Measurements from ENCODE around the gene CACNA1B.
"Not testable (repeated sequence)": the region's sequence is repeated elsewhere in the genome, so short reads cannot be mapped to it uniquely, and the experiment has no call there.

The CACNA1B gene

DNA sequence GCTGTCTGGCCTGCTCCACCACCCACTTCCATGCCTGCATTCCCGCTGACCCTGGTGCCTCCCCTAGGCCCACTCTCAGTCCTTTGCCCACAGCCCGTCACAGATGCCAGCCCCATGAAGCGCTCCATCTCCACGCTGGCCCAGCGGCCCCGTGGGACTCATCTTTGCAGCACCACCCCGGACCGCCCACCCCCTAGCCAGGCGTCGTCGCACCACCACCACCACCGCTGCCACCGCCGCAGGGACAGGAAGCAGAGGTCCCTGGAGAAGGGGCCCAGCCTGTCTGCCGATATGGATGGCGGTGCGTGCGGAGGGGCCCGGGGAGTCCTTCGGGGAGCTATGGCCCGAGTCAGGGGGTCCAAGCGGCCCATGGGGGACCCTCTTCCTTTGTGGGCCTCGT is 242.5 kb downstream of the CACNA1B start:
- peaks cover 4% of the 10 kb centered on the region for H3K27me3 ChIP-seq (replicated peaks; ENCODE audit: control insufficient read depth, insufficient read depth, low read length, poor library complexity, severe bottlenecking)
- H3K4me3 ChIP-seq (ENCODE audit: insufficient read depth, low read depth, low read length, poor library complexity, severe bottlenecking): no peak overlapping the region
- DNase-seq: no peak
- no peaks in the 10 kb centered on the region for H3K4me1 ChIP-seq (ENCODE audit: control insufficient read depth, insufficient read depth, low read length, poor library complexity, severe bottlenecking)
- no peaks in the 10 kb centered on the region for H3K36me3 ChIP-seq (ENCODE audit: control insufficient read depth, insufficient read depth, low read length)
- H3K9me3 ChIP-seq (ENCODE audit: control insufficient read depth, low read length): no peaks in the 10 kb centered on the region
- H3K27ac ChIP-seq (ENCODE audit: insufficient read depth, low read length, poor library complexity, severe bottlenecking): no peak overlapping the region

GRCh38 chr9:138120511-138121437 is 243.2 kb downstream of the CACNA1B start:
- H3K27me3 ChIP-seq (replicated peaks; ENCODE audit: control insufficient read depth, insufficient read depth, low read length, poor library complexity, severe bottlenecking): peaks cover 4% of the 10 kb centered on the region
- H3K36me3 ChIP-seq (ENCODE audit: control insufficient read depth, insufficient read depth, low read length): no peaks in the 10 kb centered on the region
- no peak overlapping the region for H3K27ac ChIP-seq (ENCODE audit: insufficient read depth, low read length, poor library complexity, severe bottlenecking)
- no peaks in the 10 kb centered on the region for H3K9me3 ChIP-seq (ENCODE audit: control insufficient read depth, low read length)
- H3K4me1 ChIP-seq (ENCODE audit: control insufficient read depth, insufficient read depth, low read length, poor library complexity, severe bottlenecking): no peaks in the 10 kb centered on the region
- no peak for DNase-seq
- no peak overlapping the region for H3K4me3 ChIP-seq (ENCODE audit: insufficient read depth, low read depth, low read length, poor library complexity, severe bottlenecking)

GRCh38 chr9:138121438-138122050 is 244.0 kb downstream of the CACNA1B start:
- H3K27me3 ChIP-seq (replicated peaks; ENCODE audit: control insufficient read depth, insufficient read depth, low read length, poor library complexity, severe bottlenecking): peaks cover 4% of the 10 kb centered on the region
- H3K4me3 ChIP-seq (ENCODE audit: insufficient read depth, low read depth, low read length, poor library complexity, severe bottlenecking): no peak overlapping the region
- no peak overlapping the region for H3K27ac ChIP-seq (ENCODE audit: insufficient read depth, low read length, poor library complexity, severe bottlenecking)
- no peaks in the 10 kb centered on the region for H3K9me3 ChIP-seq (ENCODE audit: control insufficient read depth, low read length)
- DNase-seq: no peak
- no peaks in the 10 kb centered on the region for H3K4me1 ChIP-seq (ENCODE audit: control insufficient read depth, insufficient read depth, low read length, poor library complexity, severe bottlenecking)
- no peaks in the 10 kb centered on the region for H3K36me3 ChIP-seq (ENCODE audit: control insufficient read depth, insufficient read depth, low read length)

DNA sequence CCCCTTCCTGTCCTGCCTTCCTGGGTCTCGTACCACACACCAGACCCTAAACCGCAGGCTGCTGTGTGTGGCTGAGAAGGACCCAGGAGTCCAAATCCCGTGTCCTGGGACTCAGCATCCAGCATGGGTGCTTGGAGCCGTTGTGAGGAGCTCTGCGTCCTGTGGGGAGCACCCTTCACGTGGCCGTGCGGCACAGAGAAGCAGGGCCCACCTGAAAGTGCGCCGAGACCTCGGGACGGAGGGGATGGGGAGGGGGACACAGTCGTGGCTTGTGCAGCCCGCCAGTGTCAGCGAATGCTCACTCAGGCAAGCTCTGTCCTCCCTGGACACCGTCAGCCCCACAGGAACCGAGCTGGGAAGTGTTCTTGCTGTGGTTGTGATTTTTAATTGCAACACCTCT is 244.6 kb downstream of the CACNA1B start:
- Histone ChIP-seq H3K27me3 (replicated peaks; ENCODE audit: control insufficient read depth, insufficient read depth, low read length, poor library complexity, severe bottlenecking) (peaks cover 4% of the 10 kb centered on the region), H3K4me1 (ENCODE audit: control insufficient read depth, insufficient read depth, low read length, poor library complexity, severe bottlenecking) (no peaks in the 10 kb centered on the region), H3K36me3 (ENCODE audit: control insufficient read depth, insufficient read depth, low read length) (no peaks in the 10 kb centered on the region), H3K4me3 (ENCODE audit: insufficient read depth, low read depth, low read length, poor library complexity, severe bottlenecking) (no peak overlapping the region), H3K27ac (ENCODE audit: insufficient read depth, low read length, poor library complexity, severe bottlenecking) (no peak overlapping the region), H3K9me3 (ENCODE audit: control insufficient read depth, low read length) (no peaks in the 10 kb centered on the region)
- no peak for DNase-seq

- Histone ChIP-seq H3K4me1 (ENCODE audit: control insufficient read depth, insufficient read depth, low read length, poor library complexity, severe bottlenecking) (no peaks in the 10 kb centered on the region), H3K27ac (ENCODE audit: insufficient read depth, low read length, poor library complexity, severe bottlenecking) (no peak overlapping the region), H3K27me3 (replicated peaks; ENCODE audit: control insufficient read depth, insufficient read depth, low read length, poor library complexity, severe bottlenecking) (peaks cover 1% of the 10 kb centered on the region), H3K4me3 (ENCODE audit: insufficient read depth, low read depth, low read length, poor library complexity, severe bottlenecking) (no peak overlapping the region), H3K9me3 (ENCODE audit: control insufficient read depth, low read length) (no peaks in the 10 kb centered on the region), H3K36me3 (ENCODE audit: control insufficient read depth, insufficient read depth, low read length) (no peaks in the 10 kb centered on the region)
- no peak for DNase-seq
Measured at GRCh38 chr9:138122676-138123075, 245.1 kb downstream of the CACNA1B start.

GRCh38 chr9:138123086-138123485 is 245.5 kb downstream of the CACNA1B start:
- Histone ChIP-seq H3K9me3 (ENCODE audit: control insufficient read depth, low read length) (no peaks in the 10 kb centered on the region), H3K27me3 (replicated peaks; ENCODE audit: control insufficient read depth, insufficient read depth, low read length, poor library complexity, severe bottlenecking) (no peaks in the 10 kb centered on the region), H3K4me1 (ENCODE audit: control insufficient read depth, insufficient read depth, low read length, poor library complexity, severe bottlenecking) (no peaks in the 10 kb centered on the region), H3K4me3 (ENCODE audit: insufficient read depth, low read depth, low read length, poor library complexity, severe bottlenecking) (no peak overlapping the region), H3K36me3 (ENCODE audit: control insufficient read depth, insufficient read depth, low read length) (no peaks in the 10 kb centered on the region), H3K27ac (ENCODE audit: insufficient read depth, low read length, poor library complexity, severe bottlenecking) (no peak overlapping the region)
- no peak for DNase-seq

DNA sequence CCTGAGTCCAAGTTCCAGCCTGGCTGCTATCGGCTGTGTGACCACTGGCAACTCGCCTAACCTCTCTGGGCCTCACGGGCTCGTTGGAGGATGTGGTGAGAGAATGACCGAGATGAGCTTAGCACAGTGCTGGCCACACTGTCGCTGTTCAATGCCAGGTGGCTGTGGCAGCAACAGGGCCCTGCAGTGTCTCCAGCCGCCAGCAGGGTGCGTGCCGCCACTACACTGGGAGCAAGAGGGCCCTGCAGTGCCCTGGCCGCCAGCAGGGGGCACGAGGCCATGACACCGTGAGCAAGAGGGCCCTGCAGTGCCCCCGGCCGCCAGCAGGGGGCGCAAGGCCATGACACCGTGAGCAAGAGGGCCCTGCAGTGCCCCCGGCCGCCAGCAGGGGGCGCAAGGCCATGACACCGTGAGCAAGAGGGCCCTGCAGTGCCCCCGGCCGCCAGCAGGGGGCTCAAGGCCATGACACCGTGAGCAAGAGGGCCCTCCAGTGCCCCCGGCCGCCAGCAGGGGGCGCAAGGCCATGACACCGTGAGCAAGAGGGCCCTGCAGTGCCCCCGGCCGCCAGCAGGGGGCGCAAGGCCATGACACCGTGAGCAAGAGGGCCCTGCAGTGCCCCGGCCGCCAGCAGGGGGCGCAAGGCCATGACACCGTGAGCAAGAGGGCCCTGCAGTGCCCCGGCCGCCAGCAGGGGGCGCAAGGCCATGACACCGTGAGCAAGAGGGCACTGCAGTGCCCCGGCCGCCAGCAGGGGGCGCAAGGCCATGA is 248.7 kb downstream of the CACNA1B start:
- H3K36me3 ChIP-seq (ENCODE audit: control insufficient read depth, insufficient read depth, low read length); H3K4me3 ChIP-seq (ENCODE audit: insufficient read depth, low read depth, low read length, poor library complexity, severe bottlenecking); H3K4me1 ChIP-seq (ENCODE audit: control insufficient read depth, insufficient read depth, low read length, poor library complexity, severe bottlenecking); H3K9me3 ChIP-seq (ENCODE audit: control insufficient read depth, low read length); H3K27ac ChIP-seq (ENCODE audit: insufficient read depth, low read length, poor library complexity, severe bottlenecking); H3K27me3 ChIP-seq (replicated peaks; ENCODE audit: control insufficient read depth, insufficient read depth, low read length, poor library complexity, severe bottlenecking): not testable (repeated sequence)
- peak in 2 of 3 donors; percentile 23 to 30 for DNase-seq

- H3K4me3 ChIP-seq (ENCODE audit: insufficient read depth, low read depth, low read length, poor library complexity, severe bottlenecking); H3K27ac ChIP-seq (ENCODE audit: insufficient read depth, low read length, poor library complexity, severe bottlenecking); H3K4me1 ChIP-seq (ENCODE audit: control insufficient read depth, insufficient read depth, low read length, poor library complexity, severe bottlenecking); H3K27me3 ChIP-seq (replicated peaks; ENCODE audit: control insufficient read depth, insufficient read depth, low read length, poor library complexity, severe bottlenecking); H3K36me3 ChIP-seq (ENCODE audit: control insufficient read depth, insufficient read depth, low read length); H3K9me3 ChIP-seq (ENCODE audit: control insufficient read depth, low read length): not testable (repeated sequence)
- peak in 2 of 3 donors; percentile 14 to 29 for DNase-seq
Measured at GRCh38 chr9:138126858-138127584, 249.4 kb downstream of the CACNA1B start.

GRCh38 chr9:138128027-138128426 is 250.4 kb downstream of the CACNA1B start:
- H3K9me3 ChIP-seq (ENCODE audit: control insufficient read depth, low read length); H3K4me1 ChIP-seq (ENCODE audit: control insufficient read depth, insufficient read depth, low read length, poor library complexity, severe bottlenecking); H3K27me3 ChIP-seq (replicated peaks; ENCODE audit: control insufficient read depth, insufficient read depth, low read length, poor library complexity, severe bottlenecking); H3K4me3 ChIP-seq (ENCODE audit: insufficient read depth, low read depth, low read length, poor library complexity, severe bottlenecking); H3K27ac ChIP-seq (ENCODE audit: insufficient read depth, low read length, poor library complexity, severe bottlenecking); DNase-seq; H3K36me3 ChIP-seq (ENCODE audit: control insufficient read depth, insufficient read depth, low read length): not testable (repeated sequence)
